SK-N-SH (cell line): Measurements from ENCODE around the gene DDX42. TPM values are rescaled to one million over a fixed set of nuclear protein-coding genes. Genes with fewer than 3 reads are reported as not detected.

Source experiments
- CTCF ChIA-PET: fragments of 300-600, 350-600 bp; formaldehyde crosslinking; extraction: SDS; loops from one replicate; lab custom pipeline; 2021; lab: Yijun Ruan, JAX
- POLR2A ChIA-PET: fragments of 350-600 bp; sonication (Branson Sonifier 250); formaldehyde crosslinking; extraction: SDS; loops from one replicate; lab custom pipeline; 2020; ENCODE audit warnings: antibody characterized with exemption, inconsistent platforms; lab: Yijun Ruan, JAX
- DNase-seq: peaks from one replicate; pipeline ENCODE4 v3.0.0; 2012
- H2AFZ ChIP-seq: fragments of 200-600 bp; sonication (generic); 2 replicates; pipeline ENCODE4 v1.8.1; 2016; ENCODE audit warnings: antibody characterized with exemption, mild to moderate bottlenecking, low read depth
- H3F3A ChIP-seq: fragments of 200-600 bp; sonication (generic); replicated peaks from 2 replicates; pipeline ENCODE3; 2016; ENCODE audit warnings: antibody characterized with exemption, mild to moderate bottlenecking; ENCODE audit not compliant: insufficient read depth
- H3K27ac ChIP-seq, 2 experiments: fragments of 200-500 bp in 1 of 2; fragments of 200-600 bp in 1 of 2; sonication (Bioruptor generic) in 1 of 2; sonication (generic), shearing (Covaris generic) in 1 of 2; 2 replicates each; pipeline versions ENCODE4 v1.5.1 to v1.6.1; 2014 to 2016; ENCODE audit warnings: low read depth in 2 of 2, inconsistent platforms in 1 of 2, low read length in 1 of 2, mild to moderate bottlenecking in 1 of 2, mixed read lengths in 1 of 2
- H3K27me3 ChIP-seq: fragments of 200-600 bp; sonication (generic), shearing (Covaris generic); 2 replicates; pipeline ENCODE4 v1.6.1; 2016; ENCODE audit warnings: mixed run types; ENCODE audit not compliant: insufficient read depth
- H3K36me3 ChIP-seq, 2 experiments: fragments of 200-500 bp in 1 of 2; fragments of 200-600 bp in 1 of 2; sonication (Bioruptor generic) in 1 of 2; sonication (generic) in 1 of 2; replicated peaks in 1 of 2; 2 replicates each; pipeline versions ENCODE3 to v1.5.1; 2014 to 2016; ENCODE audit warnings: low read length in 1 of 2, mild to moderate bottlenecking in 1 of 2; ENCODE audit not compliant: insufficient read depth in 2 of 2, control insufficient read depth in 1 of 2
- H3K4me1 ChIP-seq, 2 experiments: fragments of 200-500 bp in 1 of 2; fragments of 200-600 bp in 1 of 2; sonication (Bioruptor generic) in 1 of 2; sonication (generic), shearing (Covaris generic) in 1 of 2; 2 replicates each; pipeline versions ENCODE4 v1.5.1 to v1.6.1; 2014 to 2016; ENCODE audit warnings: low read depth in 1 of 2, low read length in 1 of 2, mixed run types in 1 of 2; ENCODE audit not compliant: insufficient read depth in 2 of 2, control insufficient read depth in 1 of 2
- H3K4me2 ChIP-seq: fragments of 200-600 bp; sonication (generic), shearing (Covaris generic); 2 replicates; pipeline ENCODE4 v1.6.1; 2017; ENCODE audit warnings: mixed run types
- H3K4me3 ChIP-seq, 2 experiments: fragments of 200-500 bp in 1 of 2; fragments of 200-600 bp in 1 of 2; sonication (Bioruptor generic) in 1 of 2; sonication (generic), shearing (Covaris generic) in 1 of 2; 2 replicates each; pipeline versions ENCODE4 v1.5.1 to v1.8.1; 2014 to 2016; ENCODE audit warnings: low read depth in 2 of 2, inconsistent platforms in 1 of 2, low read length in 1 of 2, mild to moderate bottlenecking in 1 of 2, mixed read lengths in 1 of 2, moderate library complexity in 1 of 2
- H3K79me2 ChIP-seq: fragments of 200-600 bp; sonication (generic); 2 replicates; pipeline ENCODE4 v1.8.1; 2017; ENCODE audit warnings: mild to moderate bottlenecking; ENCODE audit not compliant: insufficient read depth
- H3K9ac ChIP-seq: fragments of 200-600 bp; sonication (generic); 2 replicates; pipeline ENCODE4 v1.6.1; 2017; ENCODE audit warnings: mixed run types
- H3K9me2 ChIP-seq: fragments of 200-600 bp; sonication (generic); 2 replicates; pipeline ENCODE4 v1.6.1; 2017; ENCODE audit warnings: mixed run types
- H3K9me3 ChIP-seq: fragments of 200-600 bp; sonication (generic); 2 replicates; pipeline ENCODE4 v1.6.1; 2017; ENCODE audit warnings: mixed run types, mild to moderate bottlenecking, moderate library complexity
- H4K20me1 ChIP-seq: fragments of 200-600 bp; sonication (generic); 2 replicates; pipeline ENCODE4 v1.6.1; 2017; ENCODE audit warnings: mild to moderate bottlenecking, mixed run types; ENCODE audit not compliant: insufficient read depth
- CHD2 ChIP-seq: fragments of 150-350 bp; IDR thresholded peaks from 2 replicates; pipeline ENCODE4 v1.6.1; 2018; ENCODE audit warnings: low read length; ENCODE audit not compliant: partially characterized antibody
- EZH2phosphoT487 ChIP-seq: fragments of 200-600 bp; sonication (generic); IDR thresholded peaks from 2 replicates; pipeline ENCODE4 v1.6.1; 2017; ENCODE audit warnings: low read depth, mixed run types, mild to moderate bottlenecking, antibody characterized with exemption, moderate library complexity, borderline replicate concordance
- FOSL2 ChIP-seq: IDR thresholded peaks from 2 replicates; pipeline ENCODE4 v1.4.0; 2012; ENCODE audit warnings: low read depth, mild to moderate bottlenecking, moderate library complexity, borderline replicate concordance
- FOXJ3 ChIP-seq: sonication (generic); formaldehyde crosslinking; IDR thresholded peaks from 2 replicates; pipeline ENCODE4 v1.5.1; 2020; ENCODE audit warnings: mild to moderate bottlenecking, missing genetic modification reagents
- FOXM1 ChIP-seq: IDR thresholded peaks from 2 replicates; pipeline ENCODE4 v1.4.0; 2012; ENCODE audit warnings: low read depth, mild to moderate bottlenecking
- GATA2 ChIP-seq: sonication (generic); formaldehyde crosslinking; IDR thresholded peaks from 2 replicates; pipeline ENCODE4 v1.5.0; 2020; ENCODE audit warnings: mild to moderate bottlenecking, missing genetic modification reagents
- JUND ChIP-seq: IDR thresholded peaks from 2 replicates; pipeline ENCODE4 v1.4.0; 2012
- NFIC ChIP-seq: IDR thresholded peaks from 2 replicates; pipeline ENCODE4 v1.4.0; 2012; ENCODE audit warnings: borderline replicate concordance
- RFX5 ChIP-seq: IDR thresholded peaks from 2 replicates; pipeline ENCODE4 v1.6.1; 2012; ENCODE audit warnings: mild to moderate bottlenecking, improper control_type of control experiment, low read length
- USF2 ChIP-seq: fragments of 150-350 bp; IDR thresholded peaks from 2 replicates; pipeline ENCODE4 v1.6.1; 2017; ENCODE audit warnings: antibody characterized with exemption, low read length, low read depth, borderline replicate concordance
- WGBS: methylation state at CpG from one replicate; pipeline ENCODE4 v1.1.6; 2017; ENCODE audit warnings: low lambda C conversion rate; 5-methylcytosine and 5-hydroxymethylcytosine counted together
- polyA plus RNA-seq, 3 experiments: library from polyadenylated mRNA; depleted of rRNA; stranded (reverse); fragments of >200 nt; gene quantifications; 2 replicates each; pipeline ENCODE4 v1.2.3, GENCODE V29; 2012
- TF ChIP-seq, protein P1 (sequence below): IDR thresholded peaks from 2 replicates; pipeline ENCODE4; 2012

The DDX42 gene
- polyA plus RNA-seq, 1 of the 3 experiments (the other 2 are of a cell fraction), result 115 TPM

- peaks cover 60% of the 10 kb centered on the region for H3K79me2 ChIP-seq
- no peak overlapping the region for H2AFZ ChIP-seq
- DNase-seq, result no peak
- ChIA-PET CTCF (interaction anchor here (1.0 to 7.4 kb wide), 8 partner anchors 11 to 403 kb away, joined by 3 to 96 read pairs (median 4); partner anchors contain the start of gene SMARCD2), POLR2A (interaction anchor here (1.6 to 9.1 kb wide), 2 partner anchors 12 to 397 kb away, joined by 3 to 108 read pairs; partner anchors contain the start of gene SMARCD2)
- peak overlapping the region; percentile 94 to 100; a peak in 3 of 4 replicates for H3K4me3 ChIP-seq
- no peaks in the 10 kb centered on the region for H3K9me3 ChIP-seq
- no peaks in the 10 kb centered on the region for H3K27me3 ChIP-seq
- peak overlapping the region; percentile 93 for H3K4me2 ChIP-seq
- 0 out of 2 replicates have a peak, but pooled peaks cover 8% of the 10 kb centered on the region for H4K20me1 ChIP-seq
- H3K9me2 ChIP-seq, result no peaks in the 10 kb centered on the region
- peaks cover 21% of the 10 kb centered on the region for H3F3A ChIP-seq
- 86% methylated on average over 3 of the region's 3 CpGs for WGBS
- TF ChIP-seq EZH2phosphoT487 (no peak), RFX5 (no peak)
- peaks cover 9 to 37% of the 10 kb centered on the region in 2 experiments; a peak in 2 of 4 replicates for H3K4me1 ChIP-seq
- H3K27ac ChIP-seq, result peak overlapping the region in 1 of 2 experiments; percentile 99; a peak in 2 of 4 replicates
- no peak overlapping the region for H3K9ac ChIP-seq
- H3K36me3 ChIP-seq, result peaks cover 70 to 79% of the 10 kb centered on the region in 2 experiments
Measured at GRCh38 chr17:63828936-63829335, 55.0 kb downstream of the DDX42 start.

GRCh38 chr17:63830278-63830677, 56.3 kb downstream of the DDX42 start:
- H3K36me3 ChIP-seq, result peaks cover 60 to 75% of the 10 kb centered on the region in 2 experiments
- H3K27ac ChIP-seq, result no peak overlapping the region; a peak in 1 of 4 replicates
- peaks cover 47% of the 10 kb centered on the region for H3K79me2 ChIP-seq
- TF ChIP-seq USF2, result no peak
- TF ChIP-seq JUND, result no peak
- TF ChIP-seq FOXJ3 (CRISPR knock-in tag), result no peak
- TF ChIP-seq NFIC, result no peak
- no peak for TF ChIP-seq GATA2 (CRISPR knock-in tag)
- TF ChIP-seq, protein P1, sequence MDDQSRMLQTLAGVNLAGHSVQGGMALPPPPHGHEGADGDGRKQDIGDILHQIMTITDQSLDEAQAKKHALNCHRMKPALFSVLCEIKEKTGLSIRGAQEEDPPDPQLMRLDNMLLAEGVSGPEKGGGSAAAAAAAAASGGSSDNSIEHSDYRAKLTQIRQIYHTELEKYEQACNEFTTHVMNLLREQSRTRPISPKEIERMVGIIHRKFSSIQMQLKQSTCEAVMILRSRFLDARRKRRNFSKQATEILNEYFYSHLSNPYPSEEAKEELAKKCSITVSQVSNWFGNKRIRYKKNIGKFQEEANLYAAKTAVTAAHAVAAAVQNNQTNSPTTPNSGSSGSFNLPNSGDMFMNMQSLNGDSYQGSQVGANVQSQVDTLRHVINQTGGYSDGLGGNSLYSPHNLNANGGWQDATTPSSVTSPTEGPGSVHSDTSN, result no peak
- TF ChIP-seq FOXM1, result no peak
- TF ChIP-seq EZH2phosphoT487, result no peak
- TF ChIP-seq FOSL2, result no peak
- TF ChIP-seq CHD2, result no peak
- no peak for TF ChIP-seq RFX5
- TF ChIP-seq, all 33 proteins: peak for 0
- DNase-seq, result no peak
- H3K4me2 ChIP-seq, result no peak overlapping the region
- no peak overlapping the region for H2AFZ ChIP-seq
- CTCF ChIA-PET, result interaction anchor here (0.5 to 7.4 kb wide), 7 partner anchors 10 to 405 kb away, joined by 3 to 96 read pairs (median 4); partner anchors contain the start of gene SMARCD2
- H3K4me1 ChIP-seq, result peaks cover 9 to 34% of the 10 kb centered on the region in 2 experiments; a peak in 2 of 4 replicates
- no peak overlapping the region for H3K9ac ChIP-seq
- H4K20me1 ChIP-seq, result peaks cover 10% of the 10 kb centered on the region; the same call in 1 of the 2 replicates
- H3K27me3 ChIP-seq, result no peaks in the 10 kb centered on the region
- 82% methylated on average over 5 of the region's 5 CpGs for WGBS
- H3F3A ChIP-seq, result peaks cover 31% of the 10 kb centered on the region
- no peak overlapping the region for H3K4me3 ChIP-seq
- POLR2A ChIA-PET, result interaction anchor here (1.5 to 9.1 kb wide), 3 partner anchors 9 to 399 kb away, joined by 3 to 108 read pairs (median 7); partner anchors contain the start of gene SMARCD2
- H3K9me2 ChIP-seq, result no peaks in the 10 kb centered on the region
- H3K9me3 ChIP-seq, result no peaks in the 10 kb centered on the region
